Measurements from ENCODE around the gene PSMA2.

DNA sequence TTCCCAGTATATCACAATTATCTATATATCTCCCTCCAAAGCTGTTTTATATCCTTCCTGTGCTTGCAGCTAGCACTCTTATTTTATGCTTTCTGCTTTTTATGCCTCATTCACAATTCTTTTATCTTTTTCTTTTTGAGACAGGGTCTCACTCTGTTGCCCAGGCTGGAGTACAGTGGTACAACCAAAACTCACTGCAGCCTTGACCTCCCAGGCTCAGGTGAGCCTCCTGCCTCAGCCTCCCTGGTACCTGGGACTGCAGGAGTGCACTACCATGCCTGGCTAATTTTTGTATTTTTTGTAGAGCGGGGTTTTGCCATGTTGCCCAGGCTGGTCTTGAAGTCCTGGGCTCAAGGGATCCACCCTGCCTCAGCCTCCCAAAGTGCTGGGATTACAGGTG is 25.8 kb downstream of the PSMA2 start:
- TF ChIP-seq CTCF (IDR thresholded peaks at IDR 0.05) (no peak), POLR2A (IDR thresholded peaks at IDR 0.05) (no peak)
